GM06990 (cell line): Measurements from ENCODE around the gene MYL4.

ENCODE experiments used
- DNase-seq: peaks from one replicate; pipeline ENCODE4 v3.0.0-alpha.2; 2011; ENCODE audit not compliant: insufficient read length; ENCODE audit errors: extremely low read depth
- H3K27me3 ChIP-seq: replicated peaks from 2 replicates; pipeline ENCODE4 v1.6.0; 2011; ENCODE audit warnings: low read length; ENCODE audit not compliant: control insufficient read depth, insufficient read depth
- H3K36me3 ChIP-seq: 2 replicates; pipeline ENCODE4 v1.5.1; 2011; ENCODE audit warnings: low read length; ENCODE audit not compliant: control insufficient read depth, insufficient read depth
- H3K4me3 ChIP-seq: replicated peaks from 2 replicates; pipeline ENCODE4 v1.5.1; 2011; ENCODE audit warnings: low read depth, mild to moderate bottlenecking, control low read depth, low read length
- CTCF ChIP-seq: IDR thresholded peaks from 2 replicates; pipeline ENCODE4 v1.5.1; 2011; ENCODE audit warnings: low read length, control low read depth, mild to moderate bottlenecking, inconsistent platforms; ENCODE audit not compliant: insufficient read depth, poor library complexity, severe bottlenecking

MYL4 gene

GRCh38 chr17:47224966-47225365, 15.8 kb downstream of the MYL4 start:
- Histone ChIP-seq H3K27me3 (no peaks in the 10 kb centered on the region), H3K36me3 (no peaks in the 10 kb centered on the region), H3K4me3 (no peak overlapping the region)
- DNase-seq = no peak
- TF ChIP-seq CTCF = no peak

DNA sequence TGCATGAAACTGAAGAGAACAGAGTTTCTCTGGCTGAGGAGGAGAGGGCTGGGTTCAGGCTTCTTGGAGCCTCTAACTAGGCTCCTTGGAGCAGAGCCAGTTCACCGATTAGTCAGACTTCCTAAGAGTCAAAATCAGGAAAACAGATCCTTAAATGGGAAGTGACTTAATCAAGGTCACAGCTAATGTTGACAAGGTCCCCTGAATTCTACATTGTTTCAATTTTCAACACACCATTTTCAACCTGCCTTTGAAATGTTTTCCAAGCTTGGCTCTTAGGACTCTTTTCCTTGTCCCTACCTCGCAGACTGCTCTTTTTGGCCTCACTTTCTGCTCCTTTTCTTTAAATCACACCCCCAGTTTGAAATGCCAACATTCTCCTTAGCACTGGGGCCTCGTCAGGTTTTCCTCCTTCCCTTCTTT, 16.3 kb downstream of the MYL4 start:
- Histone ChIP-seq H3K27me3 (no peaks in the 10 kb centered on the region), H3K4me3 (no peak overlapping the region), H3K36me3 (no peaks in the 10 kb centered on the region)
- no peak for DNase-seq
- TF ChIP-seq CTCF = no peak

GRCh38 chr17:47225911-47226688, 17.0 kb downstream of the MYL4 start:
- H3K4me3 ChIP-seq = no peak overlapping the region
- no peaks in the 10 kb centered on the region for H3K27me3 ChIP-seq
- DNase-seq = no peak
- no peaks in the 10 kb centered on the region for H3K36me3 ChIP-seq
- no peak for TF ChIP-seq CTCF

DNA sequence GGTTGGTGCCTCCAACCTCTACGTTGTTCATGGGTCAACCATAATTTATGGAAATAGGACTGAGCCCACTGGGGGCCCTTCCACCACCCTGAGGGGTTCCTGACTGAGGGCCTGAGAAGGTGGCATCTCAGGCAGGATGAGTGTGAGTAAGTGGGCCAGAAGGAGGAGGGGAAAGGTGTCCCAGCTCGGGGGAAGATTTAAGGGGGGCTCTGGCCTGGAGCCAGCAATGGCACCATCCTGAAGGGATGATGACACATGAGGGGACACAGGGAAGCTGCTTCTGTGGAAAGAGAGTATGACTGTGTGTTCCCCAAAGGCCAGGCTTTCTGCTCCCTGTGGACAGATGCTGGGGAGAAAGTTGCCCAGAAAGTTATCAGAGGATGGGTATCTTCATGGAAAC, 18.7 kb downstream of the MYL4 start:
- no peak for DNase-seq
- Histone ChIP-seq H3K4me3 (no peak overlapping the region), H3K27me3 (no peaks in the 10 kb centered on the region), H3K36me3 (no peaks in the 10 kb centered on the region)
- TF ChIP-seq CTCF = no peak

GRCh38 chr17:47229535-47230443, 20.6 kb downstream of the MYL4 start:
- peak overlapping the region; percentile 26 for H3K4me3 ChIP-seq

More at GRCh38 chr17:47229535-47230443, 20.6 kb downstream of the MYL4 start:
- no peaks in the 10 kb centered on the region for H3K36me3 ChIP-seq
- DNase-seq = no peak
- H3K27me3 ChIP-seq = no peaks in the 10 kb centered on the region
- TF ChIP-seq CTCF = peak; percentile 99
